GM18511 (cell line): ENCODE measurements around the gene SPDYC.

Experiments
- ATAC-seq: cut with Tn5 transposase; IDR thresholded peaks from one replicate; pipeline ENCODE4 v1.9.1; 2021; ENCODE audit warnings: mild to moderate bottlenecking, moderate library complexity; ENCODE audit not compliant: unreplicated experiment

SPDYC gene

DNA sequence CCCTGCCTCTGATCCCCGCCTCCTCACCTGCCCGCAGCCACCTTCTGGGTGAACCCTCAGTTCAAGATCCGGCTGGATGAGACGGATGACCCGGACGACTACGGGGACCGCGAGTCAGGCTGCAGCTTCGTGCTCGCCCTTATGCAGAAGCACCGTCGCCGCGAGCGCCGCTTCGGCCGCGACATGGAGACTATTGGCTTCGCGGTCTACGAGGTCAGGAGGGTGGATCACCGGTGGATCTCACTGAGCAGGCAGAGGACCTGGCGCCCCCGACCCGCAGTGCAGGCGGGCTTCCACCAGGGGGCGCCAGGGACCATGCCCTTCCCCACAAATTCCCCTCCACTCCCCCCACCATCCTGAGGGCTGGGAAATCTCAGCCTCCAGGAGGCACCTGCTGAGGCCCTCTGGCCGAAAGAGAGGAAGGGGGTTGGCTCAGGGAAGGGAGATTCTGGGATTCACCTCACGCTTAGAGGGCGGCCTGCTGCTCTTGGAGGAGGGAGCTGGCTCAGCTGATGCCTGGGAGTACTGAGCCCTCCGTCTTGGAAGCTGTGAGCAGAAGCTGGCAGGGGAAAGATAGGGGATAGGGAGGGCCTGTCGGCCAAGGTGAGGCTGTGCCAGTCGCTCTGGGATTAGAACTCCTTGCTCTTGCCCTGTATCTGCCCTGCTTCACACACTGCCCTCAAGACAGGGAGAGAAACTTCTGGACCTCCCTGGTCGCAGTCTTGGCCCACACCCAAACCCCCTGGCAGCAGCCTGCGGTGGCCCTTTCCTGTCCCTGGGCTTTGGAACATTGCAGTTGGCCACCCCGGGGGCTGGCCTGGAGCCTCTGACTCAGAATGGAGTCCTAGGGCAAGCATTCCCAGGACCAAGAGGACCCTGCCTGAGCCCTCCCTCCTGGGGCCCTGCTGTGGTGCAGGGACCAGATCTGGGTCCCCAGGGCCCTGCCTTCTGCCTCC, 34.9 kb downstream of the SPDYC start:
- ATAC-seq = no peak

- no peak for ATAC-seq
Measured at GRCh38 chr11:65205602-65205967, 35.6 kb downstream of the SPDYC start.

GRCh38 chr11:65206441-65206841, 36.4 kb downstream of the SPDYC start:
- no peak for ATAC-seq

- ATAC-seq = no peak
Measured at GRCh38 chr11:65206901-65207300, 36.9 kb downstream of the SPDYC start.

GRCh38 chr11:65207918-65208784, 38.1 kb downstream of the SPDYC start:
- no peak for ATAC-seq

GRCh38 chr11:65208785-65209710, 39.0 kb downstream of the SPDYC start:
- ATAC-seq = no peak

GRCh38 chr11:65209711-65210360, 39.8 kb downstream of the SPDYC start:
- no peak for ATAC-seq

- ATAC-seq = no peak
Measured at GRCh38 chr11:65210361-65210731, 40.3 kb downstream of the SPDYC start.

GRCh38 chr11:65210748-65211147, 40.7 kb downstream of the SPDYC start:
- no peak for ATAC-seq

DNA sequence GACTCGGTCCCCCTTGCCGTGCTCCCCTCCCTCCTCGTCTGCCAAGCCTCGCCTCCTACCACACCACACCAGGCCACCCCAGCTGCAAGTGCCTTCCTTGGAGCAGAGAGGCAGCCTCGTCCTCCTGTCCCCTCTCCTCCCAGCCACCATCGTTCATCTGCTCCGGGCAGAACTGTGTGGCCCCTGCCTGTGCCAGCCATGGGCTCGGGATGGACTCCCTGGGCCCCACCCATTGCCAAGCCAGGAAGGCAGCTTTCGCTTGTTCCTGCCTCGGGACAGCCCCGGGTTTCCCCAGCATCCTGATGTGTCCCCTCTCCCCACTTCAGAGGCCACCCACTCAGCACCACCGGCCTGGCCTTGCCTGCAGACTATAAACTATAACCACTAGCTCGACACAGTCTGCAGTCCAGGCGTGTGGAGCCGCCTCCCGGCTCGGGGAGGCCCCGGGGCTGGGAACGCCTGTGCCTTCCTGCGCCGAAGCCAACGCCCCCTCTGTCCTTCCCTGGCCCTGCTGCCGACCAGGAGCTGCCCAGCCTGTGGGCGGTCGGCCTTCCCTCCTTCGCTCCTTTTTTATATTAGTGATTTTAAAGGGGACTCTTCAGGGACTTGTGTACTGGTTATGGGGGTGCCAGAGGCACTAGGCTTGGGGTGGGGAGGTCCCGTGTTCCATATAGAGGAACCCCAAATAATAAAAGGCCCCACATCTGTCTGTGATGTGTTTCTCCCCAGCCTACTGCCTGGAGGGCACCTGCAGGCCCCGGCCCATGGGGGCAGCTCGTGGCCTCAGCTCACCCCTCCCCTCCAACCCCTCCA, 41.5 kb downstream of the SPDYC start:
- no peak for ATAC-seq

DNA sequence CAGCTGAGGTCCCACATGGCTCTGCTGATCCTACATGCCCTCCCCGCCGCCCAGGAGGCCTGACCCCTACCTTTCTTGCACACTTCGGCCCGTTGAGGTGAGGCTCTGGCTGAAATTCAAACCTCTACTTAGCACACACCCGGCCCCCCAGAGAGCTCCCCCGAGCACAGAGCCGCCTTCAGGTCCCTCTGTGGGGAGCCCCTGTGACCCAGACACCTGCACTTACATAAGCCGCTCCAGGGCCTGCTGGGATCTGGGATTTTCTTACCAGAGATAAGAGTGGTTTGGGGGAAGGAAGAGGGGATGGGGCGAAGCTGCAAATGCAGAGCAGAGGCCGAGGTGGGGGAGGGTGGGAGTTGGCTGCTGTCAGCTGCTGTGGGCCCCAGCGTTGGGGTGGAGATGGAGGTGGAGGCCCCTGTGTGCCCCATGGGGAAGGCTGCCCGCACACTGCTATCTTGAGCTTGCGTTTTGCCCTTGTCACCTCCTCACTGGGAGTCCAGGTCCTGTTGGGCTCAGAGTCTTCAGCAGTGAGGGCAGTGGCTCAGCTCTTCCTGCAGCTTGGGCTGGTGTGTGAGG, 42.3 kb downstream of the SPDYC start:
- ATAC-seq = no peak

- no peak for ATAC-seq
Measured at GRCh38 chr11:65213322-65214211, 43.5 kb downstream of the SPDYC start.

- ATAC-seq = no peak
Measured at GRCh38 chr11:65214212-65214845, 44.3 kb downstream of the SPDYC start.

- no peak for ATAC-seq
Measured at GRCh38 chr11:65215441-65216076, 45.5 kb downstream of the SPDYC start.

DNA sequence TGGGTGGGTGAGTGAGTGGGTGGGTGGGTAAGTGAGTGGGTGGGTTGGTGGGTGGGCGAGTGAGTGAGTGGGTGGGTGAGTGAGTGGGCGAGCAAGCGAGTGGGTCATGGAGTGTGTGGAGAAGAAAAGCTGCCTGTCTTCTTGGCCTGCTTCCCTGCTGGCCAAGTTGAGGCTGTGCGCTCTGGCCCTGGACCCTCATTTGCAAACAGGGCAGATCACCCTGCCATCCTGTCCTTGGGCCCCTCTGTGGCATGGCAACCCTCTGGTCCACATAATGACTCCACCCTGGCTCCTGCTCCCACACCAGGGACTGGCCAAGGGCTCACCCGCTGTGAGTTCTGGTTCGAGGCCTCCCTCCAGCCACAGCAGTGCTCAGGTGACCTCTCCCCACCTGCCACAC, 46.8 kb downstream of the SPDYC start:
- no peak for ATAC-seq

- no peak for ATAC-seq
Measured at GRCh38 chr11:65217441-65218423, 47.7 kb downstream of the SPDYC start.
